ENCODE data around the gene PROZ. TPM values are rescaled to one million over a fixed set of nuclear protein-coding genes. Genes with fewer than 3 reads are reported as not detected.

Gene PROZ
- total and polyA plus RNA-seq, 9 of the 15 experiments (the other 6 are each of a cell fraction or from before 2014, with no cell fraction given): not detected

DNA sequence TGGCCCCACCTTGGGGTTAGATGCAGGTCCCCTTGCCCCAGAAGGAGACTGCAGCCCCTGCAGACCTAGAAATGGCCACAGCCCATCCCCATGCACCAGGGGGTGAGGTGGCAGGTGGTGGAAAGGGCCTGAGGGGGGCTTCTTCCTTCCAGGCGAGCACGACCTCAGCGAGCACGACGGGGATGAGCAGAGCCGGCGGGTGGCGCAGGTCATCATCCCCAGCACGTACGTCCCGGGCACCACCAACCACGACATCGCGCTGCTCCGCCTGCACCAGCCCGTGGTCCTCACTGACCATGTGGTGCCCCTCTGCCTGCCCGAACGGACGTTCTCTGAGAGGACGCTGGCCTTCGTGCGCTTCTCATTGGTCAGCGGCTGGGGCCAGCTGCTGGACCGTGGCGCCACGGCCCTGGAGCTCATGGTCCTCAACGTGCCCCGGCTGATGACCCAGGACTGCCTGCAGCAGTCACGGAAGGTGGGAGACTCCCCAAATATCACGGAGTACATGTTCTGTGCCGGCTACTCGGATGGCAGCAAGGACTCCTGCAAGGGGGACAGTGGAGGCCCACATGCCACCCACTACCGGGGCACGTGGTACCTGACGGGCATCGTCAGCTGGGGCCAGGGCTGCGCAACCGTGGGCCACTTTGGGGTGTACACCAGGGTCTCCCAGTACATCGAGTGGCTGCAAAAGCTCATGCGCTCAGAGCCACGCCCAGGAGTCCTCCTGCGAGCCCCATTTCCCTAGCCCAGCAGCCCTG, 40.0 kb upstream of the PROZ start:
- FAIRE-seq (no peak), ATAC-seq (no peak), DNase-seq (ENCODE audit: extremely low read depth in 1 of 4, low spot score in 3 of 4) (no peak)
- no peaks in the 10 kb centered on the region for H3K36me3 ChIP-seq (ENCODE audit: control insufficient read depth, insufficient read depth, low read length)
- no peak overlapping the region for H2AFZ ChIP-seq (ENCODE audit: low read depth, low read length)
- H3K4me1 ChIP-seq (replicated peaks in 1 of 2; ENCODE audit: control insufficient read depth in 2 of 2, insufficient read depth in 2 of 2, low read length in 2 of 2): peaks cover 0 to 15% of the 10 kb centered on the region in 2 experiments; a peak in 2 of 5 replicates
- POLR2A ChIA-PET: no interaction called here
- 1% methylated on average over 19 of the region's 42 CpGs for WGBS (ENCODE audit: insufficient coverage, low coverage, missing lambda C conversion rate)
- H3K9ac ChIP-seq (ENCODE audit: insufficient read depth in 1 of 2, low read depth in 2 of 2, low read length in 2 of 2): no peak overlapping the region
- H3K9me3 ChIP-seq (replicated peaks; ENCODE audit: control insufficient read depth, insufficient read depth, low read depth, low read length): no peaks in the 10 kb centered on the region
- in situ Hi-C loops (cut with MboI): no loop called here
- H3K4me2 ChIP-seq (ENCODE audit: insufficient read depth, low read length): no peak overlapping the region
- intact Hi-C loops (cut with micrococcal nuclease): no loop called here
- no peaks in the 10 kb centered on the region for H4K20me1 ChIP-seq (replicated peaks; ENCODE audit: control insufficient read depth, insufficient read depth, low read length)
- H3K4me3 ChIP-seq: no peak overlapping the region
- H3K27me3 ChIP-seq (ENCODE audit: control insufficient read depth in 2 of 2, insufficient read depth in 2 of 2, low read length in 2 of 2): peaks cover 2 to 81% of the 10 kb centered on the region in 2 experiments; a peak in 4 of 5 replicates
- TF ChIP-seq ZNF717 (CRISPR knock-in tag; IDR thresholded peaks at IDR 0.05): no peak
- no peak for TF ChIP-seq ZFP36 (IDR thresholded peaks at IDR 0.05; ENCODE audit: low read depth, low read length, partially characterized antibody)
- TF ChIP-seq ZSCAN29 (IDR thresholded peaks at IDR 0.05): no peak
- no peak for TF ChIP-seq ZNF165 (CRISPR knock-in tag; IDR thresholded peaks at IDR 0.05; ENCODE audit: borderline replicate concordance)
- TF ChIP-seq, protein P1, sequence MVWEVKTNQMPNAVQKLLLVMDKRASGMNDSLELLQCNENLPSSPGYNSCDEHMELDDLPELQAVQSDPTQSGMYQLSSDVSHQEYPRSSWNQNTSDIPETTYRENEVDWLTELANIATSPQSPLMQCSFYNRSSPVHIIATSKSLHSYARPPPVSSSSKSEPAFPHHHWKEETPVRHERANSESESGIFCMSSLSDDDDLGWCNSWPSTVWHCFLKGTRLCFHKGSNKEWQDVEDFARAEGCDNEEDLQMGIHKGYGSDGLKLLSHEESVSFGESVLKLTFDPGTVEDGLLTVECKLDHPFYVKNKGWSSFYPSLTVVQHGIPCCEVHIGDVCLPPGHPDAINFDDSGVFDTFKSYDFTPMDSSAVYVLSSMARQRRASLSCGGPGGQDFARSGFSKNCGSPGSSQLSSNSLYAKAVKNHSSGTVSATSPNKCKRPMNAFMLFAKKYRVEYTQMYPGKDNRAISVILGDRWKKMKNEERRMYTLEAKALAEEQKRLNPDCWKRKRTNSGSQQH (CRISPR knock-in tag; IDR thresholded peaks at IDR 0.05): no peak
- TF ChIP-seq HMG20B (CRISPR knock-in tag; IDR thresholded peaks at IDR 0.05): no peak
- TF ChIP-seq ZEB2 (IDR thresholded peaks at IDR 0.05): no peak
- no peak for TF ChIP-seq ZNF584 (CRISPR knock-in tag; IDR thresholded peaks at IDR 0.05; ENCODE audit: low read depth)
- TF ChIP-seq, protein P2, sequence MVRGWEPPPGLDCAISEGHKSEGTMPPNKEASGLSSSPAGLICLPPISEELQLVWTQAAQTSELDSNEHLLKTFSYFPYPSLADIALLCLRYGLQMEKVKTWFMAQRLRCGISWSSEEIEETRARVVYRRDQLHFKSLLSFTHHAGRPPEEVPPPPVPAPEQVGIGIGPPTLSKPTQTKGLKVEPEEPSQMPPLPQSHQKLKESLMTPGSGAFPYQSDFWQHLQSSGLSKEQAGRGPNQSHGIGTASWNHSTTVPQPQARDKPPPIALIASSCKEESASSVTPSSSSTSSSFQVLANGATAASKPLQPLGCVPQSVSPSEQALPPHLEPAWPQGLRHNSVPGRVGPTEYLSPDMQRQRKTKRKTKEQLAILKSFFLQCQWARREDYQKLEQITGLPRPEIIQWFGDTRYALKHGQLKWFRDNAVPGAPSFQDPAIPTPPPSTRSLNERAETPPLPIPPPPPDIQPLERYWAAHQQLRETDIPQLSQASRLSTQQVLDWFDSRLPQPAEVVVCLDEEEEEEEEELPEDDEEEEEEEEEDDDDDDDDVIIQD (CRISPR knock-in tag; IDR thresholded peaks at IDR 0.05): no peak
- TF ChIP-seq, protein P3, sequence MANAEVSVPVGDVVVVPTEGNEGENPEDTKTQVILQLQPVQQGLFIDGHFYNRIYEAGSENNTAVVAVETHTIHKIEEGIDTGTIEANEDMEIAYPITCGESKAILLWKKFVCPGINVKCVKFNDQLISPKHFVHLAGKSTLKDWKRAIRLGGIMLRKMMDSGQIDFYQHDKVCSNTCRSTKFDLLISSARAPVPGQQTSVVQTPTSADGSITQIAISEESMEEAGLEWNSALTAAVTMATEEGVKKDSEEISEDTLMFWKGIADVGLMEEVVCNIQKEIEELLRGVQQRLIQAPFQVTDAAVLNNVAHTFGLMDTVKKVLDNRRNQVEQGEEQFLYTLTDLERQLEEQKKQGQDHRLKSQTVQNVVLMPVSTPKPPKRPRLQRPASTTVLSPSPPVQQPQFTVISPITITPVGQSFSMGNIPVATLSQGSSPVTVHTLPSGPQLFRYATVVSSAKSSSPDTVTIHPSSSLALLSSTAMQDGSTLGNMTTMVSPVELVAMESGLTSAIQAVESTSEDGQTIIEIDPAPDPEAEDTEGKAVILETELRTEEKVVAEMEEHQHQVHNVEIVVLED (CRISPR knock-in tag; IDR thresholded peaks at IDR 0.05): no peak
- TF ChIP-seq PRPF4 (IDR thresholded peaks at IDR 0.05; ENCODE audit: insufficient read depth, low read depth, low read length, poor library complexity, severe bottlenecking): no peak
- TF ChIP-seq FOXP1 (CRISPR knock-in tag; IDR thresholded peaks at IDR 0.05): no peak
- no peak for TF ChIP-seq GATA2 (CRISPR knock-in tag; IDR thresholded peaks at IDR 0.05)
- no peak for TF ChIP-seq RBM25 (IDR thresholded peaks at IDR 0.05; ENCODE audit: low read depth, low read length, severe bottlenecking)
- H3K79me2 ChIP-seq (ENCODE audit: control insufficient read depth, insufficient read depth, low read length): no peaks in the 10 kb centered on the region
- no TSS peak for BruUV-seq (replicated peaks)
- no peaks in the 10 kb centered on the region for H3K9me1 ChIP-seq (ENCODE audit: control insufficient read depth, insufficient read depth, low read length)
- H3K27ac ChIP-seq (ENCODE audit: extremely low read depth, low read depth, low read length): no peak overlapping the region
- CTCF ChIA-PET (ENCODE audit: low intra/inter-chr PET ratio): no interaction called here

All from K562 (cell line).